GM12875 (cell line): ENCODE measurements around the gene TBX6.
A peak's percentile ranks its signal among the peaks of the same experiment; 100 is the strongest.

Source experiments
- H3K4me3 ChIP-seq: one replicate; pipeline ENCODE4 v1.5.1; 2011; ENCODE audit warnings: low read depth, low read length, control low read depth
- CTCF ChIP-seq: IDR thresholded peaks from 2 replicates; pipeline ENCODE4 v1.5.1; 2011; ENCODE audit warnings: low read depth, mild to moderate bottlenecking, control low read depth, inconsistent platforms, low read length, moderate library complexity, borderline replicate concordance; ENCODE audit not compliant: insufficient read depth

The TBX6 gene

GRCh38 chr16:30063893-30064728, 27.6 kb downstream of the TBX6 start:
- peak; percentile 30; the same call in 1 of the 2 replicates for TF ChIP-seq CTCF
- peak overlapping the region; percentile 78 for H3K4me3 ChIP-seq

- TF ChIP-seq CTCF, result no peak
- H3K4me3 ChIP-seq, result peak overlapping the region; percentile 78
Observed at GRCh38 chr16:30063278-30063892, 28.3 kb downstream of the TBX6 start.

- TF ChIP-seq CTCF, result no peak
- no peak overlapping the region for H3K4me3 ChIP-seq
Observed at GRCh38 chr16:30060836-30061554, 30.7 kb downstream of the TBX6 start.

- no peak overlapping the region for H3K4me3 ChIP-seq
- no peak for TF ChIP-seq CTCF
Observed at GRCh38 chr16:30060346-30060745, 31.4 kb downstream of the TBX6 start.

GRCh38 chr16:30054959-30055553, 36.7 kb downstream of the TBX6 start:
- H3K4me3 ChIP-seq, result no peak overlapping the region

GRCh38 chr16:30054451-30054850, 37.3 kb downstream of the TBX6 start:
- no peak for TF ChIP-seq CTCF
- H3K4me3 ChIP-seq, result no peak overlapping the region

More at GRCh38 chr16:30054959-30055553, 36.7 kb downstream of the TBX6 start:
- TF ChIP-seq CTCF, result peak; percentile 84
